K562 treated with DMSO at 1 percent for 24 hours (cell line): ENCODE data around the gene IKZF5. TPM values are rescaled to one million over a fixed set of nuclear protein-coding genes. Genes with fewer than 3 reads are reported as not detected.

Experiments used
- total RNA-seq: library from RNA; unstranded; fragments of 300-600 nt; gene quantifications from 2 replicates; pipeline ENCODE4 v1.2.3, GENCODE V29; 2022; ENCODE audit warnings: low read depth; ENCODE audit not compliant: insufficient read depth

IKZF5 gene
- 2.3 and 10.0 TPM in 2 replicates for total RNA-seq

GRCh38 chr10:123008355-123009104 lies at the start of gene IKZF5, which contains the start of gene ACADSB:
Gene IKZF5 (minus strand): TSS chr10:123008795. CDS start chr10:122998625, 10,170 bp downstream.
Gene ACADSB (plus strand): TSS chr10:123009006. CDS start chr10:123009030, 24 bp downstream.

DNA sequence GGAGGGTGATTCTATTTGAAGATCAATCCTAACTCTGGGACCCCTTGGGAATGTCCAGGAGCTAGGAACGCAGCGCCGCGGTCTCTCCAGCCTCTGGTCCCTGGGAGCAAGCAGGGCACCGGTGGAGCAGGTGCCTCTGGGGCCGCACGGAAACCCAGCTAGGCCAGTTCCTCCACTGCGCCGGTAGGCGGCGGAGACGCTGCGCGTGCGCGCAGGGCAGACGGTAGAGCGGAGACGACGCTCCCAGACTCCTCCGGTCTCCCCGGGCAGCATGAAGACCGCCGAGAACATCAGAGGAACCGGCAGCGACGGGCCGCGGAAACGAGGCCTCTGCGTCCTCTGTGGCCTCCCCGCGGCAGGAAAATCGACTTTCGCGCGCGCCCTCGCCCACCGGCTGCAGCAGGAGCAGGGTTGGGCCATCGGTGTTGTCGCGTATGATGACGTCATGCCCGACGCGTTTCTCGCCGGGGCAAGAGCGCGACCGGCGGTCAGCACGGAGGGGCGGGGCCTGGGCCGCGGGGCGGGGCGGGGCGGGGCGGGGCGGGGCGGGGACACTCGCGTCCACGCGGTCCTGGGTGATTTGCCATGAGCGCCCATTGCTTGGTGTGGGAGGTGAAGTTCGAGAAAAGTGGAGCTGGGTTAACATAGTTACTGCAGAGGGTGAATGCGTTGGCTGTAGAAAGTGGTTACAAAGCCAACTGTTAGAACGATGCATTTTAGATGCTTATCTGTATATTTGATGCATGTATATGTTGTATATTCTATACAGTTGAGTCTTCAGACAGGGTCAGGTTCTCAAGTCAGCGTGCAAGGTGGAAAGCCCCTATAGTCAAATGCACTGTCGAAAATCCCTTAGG lies 28.2 kb downstream of the IKZF5 start, which contains the start of gene PSTK:
TSS of gene PSTK (plus strand) at position 193 of the 857 bp plus-strand sequence. CDS start at position 272, 79 bp downstream.

GRCh38 chr10:122953902-122954730 lies 54.5 kb downstream of the IKZF5 start, which contains the start of gene C10orf88:
Gene C10orf88 (minus strand): TSS chr10:122954227. CDS start chr10:122954178, 49 bp downstream.

Other genes with a start within 250 kb of the IKZF5 start
- gene CUZD1, start 162.9 kb downstream of the IKZF5 start, total RNA-seq = 0.28 and 0.66 TPM in 2 replicates
- gene FAM24B, start 129.2 kb downstream of the IKZF5 start, total RNA-seq = 5.6 and 8.4 TPM in 2 replicates
- gene FAM24A, start 98.2 kb downstream of the IKZF5 start, total RNA-seq = not detected in 2 replicates
- 3.6 and 3.9 TPM in 2 replicates for gene C10orf88, start 54.6 kb downstream of the IKZF5 start, total RNA-seq
- gene PSTK, start 28.4 kb downstream of the IKZF5 start, total RNA-seq = 8.4 and 10.3 TPM in 2 replicates
- 1.7 and 2.7 TPM in 2 replicates for gene ACADSB, start 211 bp upstream of the IKZF5 start, total RNA-seq
- 57.1 and 57.2 TPM in 2 replicates for gene HMX3, start 127.2 kb upstream of the IKZF5 start, total RNA-seq
- 0.90 and 1.5 TPM in 2 replicates for gene HMX2, start 139.3 kb upstream of the IKZF5 start, total RNA-seq
- gene BUB3, start 145.6 kb upstream of the IKZF5 start, total RNA-seq = 171 and 189 TPM in 2 replicates